IPS-18c (cell line): ENCODE data around the gene CAPZB.

ENCODE experiments used
- H3K4me3 ChIP-seq: 2 replicates; pipeline ENCODE4 v1.7.0; 2013; ENCODE audit warnings: low read depth, mild to moderate bottlenecking, low read length, moderate library complexity; ENCODE audit not compliant: insufficient read depth
- H3K9me3 ChIP-seq: one replicate; pipeline ENCODE4 v1.6.1; 2013; ENCODE audit warnings: mild to moderate bottlenecking, low read length, moderate library complexity; ENCODE audit not compliant: control insufficient read depth, insufficient read depth

Gene CAPZB

DNA sequence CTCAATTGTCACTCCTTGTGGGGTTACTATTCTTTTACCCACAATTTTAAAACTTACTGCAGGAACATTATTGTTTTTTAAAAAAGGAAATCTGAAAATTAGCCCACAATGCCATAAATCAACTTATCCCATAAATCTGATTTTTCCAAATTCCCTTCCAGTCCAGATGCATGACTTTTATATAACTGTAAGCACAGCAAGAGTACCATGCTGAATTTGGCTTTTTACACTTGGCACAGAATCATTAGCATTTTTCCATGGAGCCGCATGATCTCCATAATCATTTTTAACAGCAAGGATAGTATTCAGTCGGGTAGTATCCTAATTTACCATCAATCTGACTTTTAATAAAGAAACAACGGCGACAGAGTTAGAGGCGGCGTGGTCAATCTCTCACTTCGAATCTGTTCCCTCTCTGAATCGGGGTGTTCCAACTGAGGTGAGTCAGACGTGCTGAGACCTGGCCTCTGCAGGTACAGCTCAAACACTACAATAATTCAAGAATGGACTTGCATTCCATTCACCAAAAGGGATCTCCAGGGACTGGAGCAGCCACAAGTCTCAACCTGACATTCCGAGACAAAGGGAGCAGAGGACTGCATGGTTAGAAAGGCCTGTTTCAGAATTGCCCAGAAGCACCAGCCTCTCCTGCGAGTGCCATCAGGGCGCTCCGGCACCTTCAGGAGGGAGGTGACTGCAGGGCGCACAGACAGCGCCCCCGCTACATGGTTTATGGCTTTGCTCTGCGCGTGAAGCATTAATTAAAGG lies 124.3 kb downstream of the CAPZB start:
- no peak overlapping the region for H3K4me3 ChIP-seq
- H3K9me3 ChIP-seq, result no peaks in the 10 kb centered on the region

DNA sequence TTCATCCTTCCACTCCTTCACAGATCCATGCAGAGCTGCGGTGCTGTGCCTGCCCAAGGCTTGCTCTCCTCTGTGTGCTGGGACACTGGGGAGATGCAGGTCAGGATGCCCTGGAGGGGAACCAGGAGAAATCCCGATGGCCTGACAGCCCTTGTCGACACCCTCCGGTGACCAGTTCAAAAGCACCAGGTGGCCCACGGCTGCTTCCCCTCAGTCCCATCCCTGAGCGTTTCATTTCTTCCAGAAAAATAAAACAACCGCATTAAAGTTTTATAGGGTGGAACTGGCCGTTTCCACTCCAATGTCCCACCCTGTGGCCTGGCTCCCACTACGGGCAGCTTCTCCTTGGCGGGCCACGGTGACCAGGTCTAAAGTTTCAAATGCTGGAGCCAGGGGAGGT lies 124.9 kb downstream of the CAPZB start:
- no peak overlapping the region for H3K4me3 ChIP-seq
- H3K9me3 ChIP-seq, result no peaks in the 10 kb centered on the region

DNA sequence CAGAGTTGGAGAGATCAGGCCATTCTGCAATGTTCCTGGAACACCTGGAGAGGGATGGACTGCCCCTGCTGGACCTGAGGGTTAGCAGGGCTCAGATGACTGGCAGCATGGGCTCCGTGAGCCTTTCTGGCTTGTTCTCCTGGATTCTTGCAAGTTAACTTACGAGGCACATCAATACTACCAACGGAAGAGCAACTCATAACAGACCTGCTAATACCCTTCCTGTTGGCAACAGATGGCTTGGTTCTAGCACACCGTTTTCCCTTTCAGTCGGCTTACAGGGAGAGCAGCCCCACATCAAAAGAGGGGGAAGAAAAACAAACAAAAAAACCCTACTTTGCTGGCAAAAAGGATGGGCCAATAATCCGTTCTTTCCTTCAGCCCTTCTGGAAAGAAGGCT lies 125.3 kb downstream of the CAPZB start:
- H3K9me3 ChIP-seq, result no peaks in the 10 kb centered on the region
- H3K4me3 ChIP-seq, result no peak overlapping the region

DNA sequence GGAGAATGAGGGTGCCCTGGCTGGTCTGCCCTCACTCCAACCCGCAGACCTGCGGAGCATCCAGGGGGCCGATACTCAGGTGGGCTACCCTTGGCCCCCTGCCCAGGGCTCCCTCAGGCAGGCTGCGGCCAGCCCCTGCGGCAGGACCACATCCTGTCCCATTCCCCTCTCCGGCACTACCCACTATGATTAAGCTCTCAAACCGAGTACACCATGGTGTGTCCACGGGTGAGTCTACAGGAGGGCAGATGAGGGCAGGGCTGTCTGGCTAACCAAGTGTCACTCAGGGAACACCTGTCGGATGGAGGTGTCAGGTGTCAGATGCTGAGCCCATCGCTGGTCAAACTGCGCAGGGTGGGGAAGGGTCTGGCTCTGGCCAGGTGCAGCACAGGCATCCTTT lies 126.0 kb downstream of the CAPZB start:
- no peak overlapping the region for H3K4me3 ChIP-seq
- H3K9me3 ChIP-seq, result no peaks in the 10 kb centered on the region

DNA sequence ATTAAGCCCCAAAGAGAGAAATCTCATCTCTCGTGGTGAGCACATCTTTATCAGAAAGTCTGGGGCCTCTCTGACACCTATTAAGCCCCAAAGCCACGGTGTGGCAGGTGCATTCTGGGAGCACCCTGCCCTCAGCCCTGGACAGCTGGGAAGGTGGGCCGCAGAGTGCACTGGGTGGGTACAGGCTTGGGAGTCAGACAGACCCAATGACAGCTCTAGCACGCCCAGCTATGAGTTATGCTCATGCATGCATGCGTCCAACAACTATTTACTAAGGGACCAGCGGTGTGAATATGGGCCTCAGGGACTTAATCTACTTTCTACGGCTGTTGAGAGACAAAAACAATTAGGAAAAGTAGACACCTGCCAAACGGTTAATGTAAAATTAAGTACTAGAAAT lies 126.6 kb downstream of the CAPZB start:
- no peaks in the 10 kb centered on the region for H3K9me3 ChIP-seq
- H3K4me3 ChIP-seq, result no peak overlapping the region

DNA sequence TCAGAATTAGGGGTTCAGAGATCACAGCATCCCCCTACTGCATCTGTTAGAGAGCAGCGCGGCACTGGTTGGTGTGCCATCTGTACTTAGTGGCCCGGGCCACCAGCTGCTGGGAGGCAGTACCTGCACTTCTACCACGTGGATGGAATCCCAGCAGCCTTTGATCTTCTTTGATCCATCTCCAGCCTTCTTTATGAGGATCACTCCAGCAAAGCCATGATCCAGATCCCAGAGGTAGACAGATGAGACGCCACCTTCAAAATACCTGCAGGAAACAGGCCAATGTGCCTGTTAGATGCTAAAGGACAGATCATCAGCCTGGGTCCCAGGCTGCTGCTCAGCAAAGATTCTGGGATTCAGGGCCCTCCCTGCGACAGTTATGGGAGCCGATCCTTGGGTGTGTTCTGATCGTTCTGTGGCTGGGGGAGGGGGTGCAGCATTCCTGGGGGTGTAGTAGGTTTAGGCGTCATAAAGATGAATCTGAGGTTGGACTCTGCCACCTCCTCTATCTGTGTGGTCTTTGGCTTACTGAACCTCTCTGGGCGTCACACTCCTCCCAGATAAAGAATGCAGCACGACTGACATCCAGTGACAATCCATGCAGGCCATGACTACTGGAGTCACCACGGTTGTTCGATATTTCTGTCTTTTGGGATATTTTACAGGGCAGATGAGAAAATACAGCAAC lies 127.9 kb downstream of the CAPZB start:
- H3K9me3 ChIP-seq, result no peaks in the 10 kb centered on the region
- no peak overlapping the region for H3K4me3 ChIP-seq

DNA sequence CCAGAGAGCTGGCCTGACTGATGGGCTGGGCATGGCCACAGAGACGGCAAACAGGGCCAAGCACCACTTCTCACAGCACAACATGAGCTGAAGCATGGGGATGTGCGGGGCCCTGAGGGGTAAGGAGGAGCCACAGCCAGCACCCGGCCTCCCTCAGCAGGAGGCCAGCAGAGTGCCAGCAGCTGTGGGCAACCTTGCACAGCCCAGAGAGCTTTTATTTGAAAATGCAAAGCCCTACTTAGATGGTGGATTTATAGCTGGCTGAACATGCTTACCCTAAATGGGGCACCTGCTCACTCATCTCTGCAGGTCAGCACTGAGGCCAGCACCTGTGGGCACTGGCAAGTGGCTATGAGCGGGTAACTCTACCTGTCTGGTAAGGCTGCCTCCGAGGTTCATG lies 129.1 kb downstream of the CAPZB start:
- Histone ChIP-seq H3K4me3 (no peak overlapping the region), H3K9me3 (no peaks in the 10 kb centered on the region)

DNA sequence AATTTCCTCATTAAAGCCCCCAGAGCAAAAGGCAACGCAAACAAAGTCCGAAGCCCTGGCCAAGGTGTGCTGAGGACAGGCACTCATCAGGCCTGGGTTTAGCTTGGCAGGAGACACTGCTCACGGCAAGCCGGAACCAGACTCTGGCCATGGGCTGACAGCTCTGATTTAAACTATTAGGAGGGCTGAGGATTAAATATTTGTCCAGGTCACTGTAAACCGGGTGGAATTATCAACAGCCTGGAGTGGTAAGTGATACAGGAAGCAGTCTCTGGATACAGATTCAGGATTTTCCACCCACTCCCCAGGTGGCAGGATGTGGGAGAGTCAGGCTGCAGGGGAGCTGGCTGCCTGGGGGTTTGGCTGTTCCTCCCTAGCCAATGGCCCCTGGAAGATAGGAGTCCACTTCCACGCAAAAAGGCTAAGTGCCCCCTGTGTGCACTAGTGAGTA lies 130.8 kb downstream of the CAPZB start:
- H3K4me3 ChIP-seq, result no peak overlapping the region

DNA sequence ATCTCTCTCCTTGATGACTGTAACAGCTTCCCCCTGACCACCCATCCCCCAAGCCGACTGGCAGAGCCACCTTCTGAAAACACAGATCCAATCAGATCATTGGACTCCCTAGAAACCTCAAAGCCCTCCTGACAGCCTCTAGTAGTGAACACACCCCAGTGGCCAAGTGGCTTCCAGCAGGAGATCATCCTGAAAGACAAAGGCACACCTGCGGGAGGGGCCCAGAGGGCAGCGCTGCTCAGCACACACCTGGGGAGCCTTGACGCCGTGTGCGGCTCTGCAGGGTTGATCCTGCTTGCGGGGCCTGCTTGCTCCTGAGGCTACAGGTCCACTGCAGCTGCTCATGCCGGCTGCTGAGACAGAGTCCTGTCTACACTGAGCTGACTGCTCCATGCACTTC lies 131.7 kb downstream of the CAPZB start:
- H3K4me3 ChIP-seq, result no peak overlapping the region
- no peaks in the 10 kb centered on the region for H3K9me3 ChIP-seq

More for the DNA sequence above, 130.8 kb downstream of the CAPZB start:
- H3K9me3 ChIP-seq, result no peaks in the 10 kb centered on the region

DNA sequence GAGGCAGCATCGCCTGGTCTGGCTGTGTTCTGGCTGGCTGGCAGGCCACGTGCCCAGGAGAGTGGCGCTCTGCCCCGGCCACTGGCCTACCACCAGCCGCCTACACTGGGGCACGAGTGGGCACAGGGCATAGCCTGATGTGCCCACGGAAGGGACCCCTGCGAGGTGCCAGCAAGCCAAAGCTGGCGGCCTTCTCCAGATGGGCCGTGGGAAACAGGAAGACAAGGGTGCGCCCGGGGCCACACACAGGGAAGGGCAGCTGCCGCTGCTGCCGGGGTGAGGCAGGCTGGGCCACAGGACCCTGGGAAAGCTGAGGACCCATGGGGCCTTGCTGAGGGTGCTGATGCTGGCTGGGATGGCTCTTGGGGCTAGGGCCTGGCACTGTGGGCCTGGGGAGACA lies 132.5 kb downstream of the CAPZB start:
- Histone ChIP-seq H3K9me3 (no peaks in the 10 kb centered on the region), H3K4me3 (no peak overlapping the region)

DNA sequence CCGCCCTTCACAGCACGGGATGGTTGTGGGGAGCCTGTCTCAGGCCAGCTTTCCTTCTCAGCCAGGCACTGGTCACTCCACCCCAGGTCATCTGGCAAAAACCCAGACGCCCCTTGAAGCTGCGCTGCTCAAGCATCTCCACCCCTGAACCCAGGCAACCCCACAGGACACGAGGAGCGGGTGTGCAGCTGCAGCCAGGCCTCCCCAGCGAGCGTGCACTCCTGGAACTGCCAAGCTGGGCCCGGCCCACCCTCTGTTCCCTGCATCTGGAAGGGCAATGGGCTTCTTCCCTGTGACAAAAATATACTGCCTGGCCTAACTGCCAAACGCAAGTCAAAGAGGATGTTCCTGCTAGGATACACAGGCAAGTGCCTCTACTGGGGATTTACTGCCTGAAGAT lies 133.5 kb downstream of the CAPZB start:
- Histone ChIP-seq H3K4me3 (no peak overlapping the region), H3K9me3 (no peaks in the 10 kb centered on the region)

DNA sequence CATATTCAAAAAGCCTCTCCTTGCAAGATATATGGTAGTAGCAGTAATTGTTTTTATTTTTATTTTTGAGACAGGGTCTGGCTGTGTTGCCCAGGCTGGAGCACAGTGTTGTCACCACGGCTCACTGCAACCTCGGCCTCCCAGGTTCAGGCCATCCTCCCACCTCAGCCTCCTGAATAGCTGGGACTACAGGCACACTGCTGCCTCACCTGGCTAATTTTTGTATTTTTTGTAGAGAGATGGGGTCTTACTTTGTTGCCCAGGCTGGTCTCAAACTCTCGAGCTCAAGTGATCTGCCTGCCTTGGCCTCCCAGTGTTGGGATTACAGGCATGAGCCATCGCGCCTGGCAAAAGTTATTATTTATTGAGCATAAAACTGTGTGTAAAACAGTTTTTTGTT lies 134.8 kb downstream of the CAPZB start:
- Histone ChIP-seq H3K9me3 (no peaks in the 10 kb centered on the region), H3K4me3 (no peak overlapping the region)

DNA sequence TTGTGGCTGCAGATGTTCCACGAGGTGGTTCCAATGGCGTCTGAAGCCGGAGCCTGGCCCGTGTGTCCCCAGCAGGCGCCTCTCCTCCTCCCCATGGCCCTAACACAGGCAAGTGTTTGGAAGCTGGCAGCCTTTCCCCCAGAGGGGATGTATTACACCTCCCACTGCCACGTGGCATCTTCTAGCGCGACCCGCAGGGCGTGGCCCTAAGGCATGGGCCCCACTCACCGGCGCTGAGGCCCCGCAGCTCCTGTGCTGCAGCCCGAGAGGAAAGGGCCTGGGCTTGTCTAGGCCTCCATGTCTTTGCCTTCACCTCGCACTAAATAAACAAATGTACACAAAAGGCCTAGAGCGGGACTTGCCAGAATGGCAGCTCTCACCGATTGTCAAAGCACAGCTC lies 135.3 kb downstream of the CAPZB start:
- H3K4me3 ChIP-seq, result no peak overlapping the region
- H3K9me3 ChIP-seq, result peaks cover under 1% of the 10 kb centered on the region

DNA sequence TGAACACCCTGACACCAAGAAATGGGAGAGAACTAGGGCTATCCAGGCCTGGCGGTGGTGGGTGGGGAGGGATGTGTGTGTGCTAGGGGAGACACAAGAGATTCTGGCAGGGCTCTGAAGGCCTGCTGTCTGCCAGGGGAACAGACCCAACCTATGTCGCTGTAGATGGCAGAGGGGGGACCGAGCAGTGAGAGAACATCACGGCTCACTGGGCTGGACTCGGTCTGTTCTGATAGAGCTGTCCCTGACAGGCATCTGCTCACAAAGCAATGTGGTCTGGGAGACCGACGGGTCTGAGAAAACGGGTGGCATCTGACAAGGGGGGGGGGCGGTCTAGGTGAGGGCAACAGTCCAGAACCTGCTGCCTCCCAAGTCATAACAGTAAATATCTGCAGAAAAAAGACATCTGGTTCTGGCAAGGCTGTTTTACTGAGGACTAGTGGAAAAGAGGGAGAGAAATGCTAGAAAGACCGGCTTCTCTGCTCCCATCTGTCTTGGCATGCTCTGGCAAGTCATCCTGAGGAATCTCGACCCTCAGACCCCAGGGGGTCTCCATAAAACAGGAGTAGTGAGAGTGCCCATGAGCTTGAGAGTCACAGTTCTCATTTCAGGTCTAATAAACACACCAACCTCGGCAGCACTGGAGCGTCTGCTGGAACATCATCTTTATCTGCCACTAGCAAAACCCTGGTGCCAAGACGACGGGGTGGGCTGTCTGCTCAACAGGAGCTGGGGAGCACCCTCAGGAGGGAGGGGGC lies 136.7 kb downstream of the CAPZB start:
- Histone ChIP-seq H3K9me3 (peaks cover 3% of the 10 kb centered on the region), H3K4me3 (no peak overlapping the region)

DNA sequence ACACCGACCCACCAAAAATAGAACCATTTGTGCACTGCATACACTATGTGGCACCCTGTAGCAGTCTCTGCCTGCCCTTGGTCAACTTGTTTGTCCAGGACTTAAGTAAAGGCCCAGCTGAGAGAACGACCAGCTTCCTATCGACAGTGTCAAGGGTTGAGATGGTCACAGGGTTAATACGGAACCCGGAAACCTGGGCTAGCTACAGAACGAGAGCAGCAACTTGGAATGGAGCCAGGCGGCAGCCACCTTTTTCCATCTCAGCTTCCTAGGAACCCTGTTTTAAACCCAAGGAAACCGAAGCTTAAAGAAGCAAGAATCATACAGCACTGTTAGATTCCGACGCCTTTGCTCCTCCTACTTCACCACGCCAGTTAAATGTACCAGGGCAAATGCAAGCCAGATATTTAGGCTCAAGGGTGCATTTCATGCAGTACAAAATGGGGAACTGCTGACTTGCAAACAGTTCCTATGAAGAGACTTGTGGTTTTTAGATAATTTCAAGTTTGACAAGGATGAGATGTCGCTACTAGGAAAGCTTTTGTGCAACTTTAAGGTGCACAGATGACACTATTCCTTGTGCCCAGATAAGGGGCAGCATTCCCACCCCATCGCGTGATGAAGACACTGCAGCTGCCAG lies 137.7 kb downstream of the CAPZB start:
- H3K4me3 ChIP-seq, result no peak overlapping the region

DNA sequence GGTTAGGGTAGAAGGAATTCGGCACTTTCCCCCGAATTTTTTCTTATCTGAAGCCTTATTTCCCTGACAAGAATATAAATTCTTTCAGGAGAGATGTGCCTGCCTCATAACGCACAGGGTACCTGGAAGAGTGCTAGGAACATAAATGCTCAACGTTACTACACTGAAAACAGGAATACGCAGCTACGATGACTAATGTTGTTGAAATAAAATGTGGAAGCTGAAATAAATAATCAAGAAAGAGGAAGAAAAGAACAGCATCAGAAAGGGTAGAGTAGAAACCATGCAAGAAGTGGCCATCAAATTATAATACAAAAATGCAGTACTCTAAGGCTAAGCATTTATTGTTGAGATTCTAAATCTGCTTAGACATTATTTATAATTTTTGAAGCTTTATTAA lies 139.3 kb downstream of the CAPZB start:
- Histone ChIP-seq H3K4me3 (no peak overlapping the region), H3K9me3 (peaks cover 3% of the 10 kb centered on the region)

More for the DNA sequence above, 137.7 kb downstream of the CAPZB start:
- peaks cover 3% of the 10 kb centered on the region for H3K9me3 ChIP-seq

DNA sequence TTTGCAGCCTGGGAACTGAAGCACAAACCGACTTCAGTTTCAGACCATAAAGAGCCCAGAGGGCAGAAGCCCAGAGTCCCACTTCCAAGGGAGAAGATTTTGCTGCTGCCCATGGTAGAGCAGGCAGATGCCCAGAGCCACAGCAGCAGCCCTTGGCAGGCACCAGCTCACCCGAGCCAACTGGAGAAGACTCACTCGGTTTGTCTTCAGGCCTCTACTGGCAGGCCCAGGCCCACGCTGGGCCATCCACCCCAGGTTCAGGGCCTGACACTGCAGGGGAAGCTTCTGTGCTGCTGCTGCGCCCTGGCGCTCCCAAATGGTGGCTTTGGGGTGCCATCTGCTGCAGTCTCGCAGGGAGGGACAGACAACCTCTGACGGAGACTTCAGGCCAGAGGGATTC lies 139.9 kb downstream of the CAPZB start:
- peaks cover 3% of the 10 kb centered on the region for H3K9me3 ChIP-seq
- H3K4me3 ChIP-seq, result no peak overlapping the region
